Sigmoid colon (tissue), 4 donors: ENCODE data around the gene TP53BP1.

ENCODE experiments used
- EP300 ChIP-seq, 4 donors: sonication (generic); formaldehyde crosslinking; IDR thresholded peaks; one replicate each; pipeline ENCODE4 v1.6.1; 2017; ENCODE audit warnings: antibody characterized with exemption in 4 of 4
- POLR2A ChIP-seq, 2 donors: fragments of 450-650 bp; IDR thresholded peaks; one replicate each; pipeline ENCODE4 v1.6.1; 2016; ENCODE audit warnings: antibody characterized with exemption in 2 of 2, mild to moderate bottlenecking in 2 of 2, moderate library complexity in 2 of 2
- TF ChIP-seq, protein P1 (sequence below), 4 experiments: fragments of 450-650 bp in 3 of 4; fragments of 200-600 bp in 1 of 4; IDR thresholded peaks; one replicate each; pipeline ENCODE4 v1.5.1; 2016 to 2019; ENCODE audit warnings: antibody characterized with exemption in 4 of 4, mild to moderate bottlenecking in 3 of 4, moderate library complexity in 2 of 4

DNA sequence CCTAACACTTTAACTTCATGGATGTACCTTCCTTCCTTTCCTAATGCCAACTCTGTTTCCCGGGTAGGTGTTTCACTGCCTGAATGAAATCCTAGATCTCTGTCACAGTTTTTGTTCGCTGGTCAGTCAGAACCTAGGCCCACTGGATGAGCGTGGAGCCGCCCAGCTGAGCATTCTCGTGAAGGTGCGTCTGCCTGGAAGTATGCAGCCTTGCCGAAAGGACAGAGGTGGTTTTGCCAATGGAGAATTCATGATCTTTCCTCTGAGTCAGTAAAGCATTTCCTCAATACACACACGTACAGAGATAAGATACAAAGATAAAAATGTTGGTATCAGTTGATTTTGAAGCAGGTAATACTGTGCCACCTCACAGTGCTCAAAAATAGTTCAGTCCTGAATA, 89.3 kb downstream of the TP53BP1 start:
- TF ChIP-seq, protein P1, sequence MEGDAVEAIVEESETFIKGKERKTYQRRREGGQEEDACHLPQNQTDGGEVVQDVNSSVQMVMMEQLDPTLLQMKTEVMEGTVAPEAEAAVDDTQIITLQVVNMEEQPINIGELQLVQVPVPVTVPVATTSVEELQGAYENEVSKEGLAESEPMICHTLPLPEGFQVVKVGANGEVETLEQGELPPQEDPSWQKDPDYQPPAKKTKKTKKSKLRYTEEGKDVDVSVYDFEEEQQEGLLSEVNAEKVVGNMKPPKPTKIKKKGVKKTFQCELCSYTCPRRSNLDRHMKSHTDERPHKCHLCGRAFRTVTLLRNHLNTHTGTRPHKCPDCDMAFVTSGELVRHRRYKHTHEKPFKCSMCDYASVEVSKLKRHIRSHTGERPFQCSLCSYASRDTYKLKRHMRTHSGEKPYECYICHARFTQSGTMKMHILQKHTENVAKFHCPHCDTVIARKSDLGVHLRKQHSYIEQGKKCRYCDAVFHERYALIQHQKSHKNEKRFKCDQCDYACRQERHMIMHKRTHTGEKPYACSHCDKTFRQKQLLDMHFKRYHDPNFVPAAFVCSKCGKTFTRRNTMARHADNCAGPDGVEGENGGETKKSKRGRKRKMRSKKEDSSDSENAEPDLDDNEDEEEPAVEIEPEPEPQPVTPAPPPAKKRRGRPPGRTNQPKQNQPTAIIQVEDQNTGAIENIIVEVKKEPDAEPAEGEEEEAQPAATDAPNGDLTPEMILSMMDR (IDR thresholded peaks at IDR 0.05), result no peak
- TF ChIP-seq POLR2A (IDR thresholded peaks at IDR 0.05) (no peak), EP300 (IDR thresholded peaks at IDR 0.05) (no peak)
